DND-41 (cell line): Measurements from ENCODE around the gene GRIPAP1.

Experiments
- ATAC-seq: fragments of 200-7000 bp; cut with Tn5 transposase; 3 replicates; pipeline ENCODE4 v1.9.1; 2021; ENCODE audit warnings: low read depth; ENCODE audit not compliant: insufficient read depth
- DNase-seq: peaks from one replicate; pipeline ENCODE4 v3.0.0-alpha.2; 2020
- H2AFZ ChIP-seq: 2 replicates; pipeline ENCODE4 v1.6.0; 2012; ENCODE audit warnings: low read depth, low read length
- H3K27ac ChIP-seq: 2 replicates; pipeline ENCODE4 v1.5.1; 2012; ENCODE audit warnings: low read length, inconsistent platforms
- H3K27me3 ChIP-seq: fragments of 200-600 bp; sonication (generic); 2 replicates; pipeline ENCODE4 v1.6.0; 2012; ENCODE audit warnings: low read length, mild to moderate bottlenecking, inconsistent platforms; ENCODE audit not compliant: insufficient read depth, poor library complexity
- H3K36me3 ChIP-seq: 2 replicates; pipeline ENCODE4 v1.5.1; 2012; ENCODE audit warnings: low read length, inconsistent platforms; ENCODE audit not compliant: insufficient read depth
- H3K4me1 ChIP-seq: 2 replicates; pipeline ENCODE4 v1.5.1; 2012; ENCODE audit warnings: mild to moderate bottlenecking, low read length; ENCODE audit not compliant: insufficient read depth
- H3K4me2 ChIP-seq: 2 replicates; pipeline ENCODE4 v1.6.0; 2012; ENCODE audit warnings: mild to moderate bottlenecking, moderate library complexity, low read length, inconsistent platforms; ENCODE audit not compliant: insufficient read depth
- H3K4me3 ChIP-seq, 2 experiments: fragments of 200-600 bp in 1 of 2; shearing (Covaris generic) in 1 of 2; 2 replicates each; pipeline ENCODE4 v1.5.1; 2012 to 2016; ENCODE audit warnings: inconsistent platforms in 2 of 2, low read length in 2 of 2, mild to moderate bottlenecking in 2 of 2, low read depth in 1 of 2, moderate library complexity in 1 of 2
- H3K79me2 ChIP-seq: 2 replicates; pipeline ENCODE4 v1.6.0; 2012; ENCODE audit warnings: low read length, inconsistent platforms; ENCODE audit not compliant: insufficient read depth
- H3K9ac ChIP-seq: 2 replicates; pipeline ENCODE4 v1.6.0; 2012; ENCODE audit warnings: low read depth, mild to moderate bottlenecking, inconsistent platforms, low read length, moderate library complexity
- H3K9me3 ChIP-seq: 2 replicates; pipeline ENCODE4 v1.5.1; 2012; ENCODE audit warnings: low read length, moderate library complexity, mild to moderate bottlenecking, inconsistent platforms; ENCODE audit not compliant: insufficient read depth, severe bottlenecking
- H4K20me1 ChIP-seq: 2 replicates; pipeline ENCODE4 v1.6.0; 2012; ENCODE audit warnings: low read length; ENCODE audit not compliant: insufficient read depth
- EZH2 ChIP-seq: IDR thresholded peaks from 3 replicates; pipeline ENCODE4 v1.6.1; 2012; ENCODE audit warnings: borderline replicate concordance, low read depth, mild to moderate bottlenecking, moderate library complexity, low read length, inconsistent platforms; ENCODE audit not compliant: severe bottlenecking
- TF ChIP-seq, protein P1 (sequence below): IDR thresholded peaks from 2 replicates; pipeline ENCODE4 v1.5.1; 2012; ENCODE audit warnings: borderline replicate concordance, low read length, moderate library complexity, mild to moderate bottlenecking; ENCODE audit not compliant: poor library complexity, severe bottlenecking; ENCODE audit errors: extremely low read depth

Gene GRIPAP1

DNA sequence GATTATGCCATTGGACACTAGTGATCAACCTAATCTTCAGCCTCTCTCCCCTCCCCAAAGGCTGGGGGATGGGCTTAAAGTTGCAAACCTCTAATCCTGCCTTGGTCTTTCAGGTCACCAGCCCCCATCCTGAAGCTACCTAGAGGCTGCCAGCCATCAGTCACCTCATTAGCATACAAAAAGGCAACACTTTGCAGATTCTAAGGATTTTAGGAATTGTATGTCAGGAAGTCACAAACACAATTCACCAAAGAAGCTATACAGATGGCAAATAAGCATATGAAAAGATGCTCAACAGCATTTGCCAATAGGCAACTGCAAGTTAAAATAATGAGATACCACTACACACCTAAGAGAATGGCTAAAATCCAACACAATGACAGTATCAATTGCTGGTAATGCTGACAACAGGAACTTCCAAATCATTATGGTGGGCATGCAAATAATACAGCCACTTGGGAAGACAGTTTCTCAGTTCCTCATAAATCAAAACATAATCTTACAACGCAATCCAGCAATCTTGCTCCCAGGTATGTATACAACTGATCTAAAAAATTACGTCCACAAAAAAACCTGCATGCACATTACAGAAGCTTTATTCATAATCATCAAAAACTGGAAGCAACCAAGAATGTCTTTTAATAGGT, 74.2 kb downstream of the GRIPAP1 start:
- ATAC-seq (no peak), DNase-seq (no peak)
- Histone ChIP-seq H3K9me3 (no peaks in the 10 kb centered on the region), H3K36me3 (peaks cover 40% of the 10 kb centered on the region), H3K4me3 (no peak overlapping the region), H3K9ac (no peak overlapping the region), H3K4me2 (no peak overlapping the region), H3K27me3 (no peaks in the 10 kb centered on the region), H4K20me1 (no peaks in the 10 kb centered on the region; the same call in 1 of the 2 replicates), H3K27ac (no peak overlapping the region), H3K79me2 (no peaks in the 10 kb centered on the region), H2AFZ (no peak overlapping the region), H3K4me1 (no peaks in the 10 kb centered on the region)
- TF ChIP-seq, protein P1, sequence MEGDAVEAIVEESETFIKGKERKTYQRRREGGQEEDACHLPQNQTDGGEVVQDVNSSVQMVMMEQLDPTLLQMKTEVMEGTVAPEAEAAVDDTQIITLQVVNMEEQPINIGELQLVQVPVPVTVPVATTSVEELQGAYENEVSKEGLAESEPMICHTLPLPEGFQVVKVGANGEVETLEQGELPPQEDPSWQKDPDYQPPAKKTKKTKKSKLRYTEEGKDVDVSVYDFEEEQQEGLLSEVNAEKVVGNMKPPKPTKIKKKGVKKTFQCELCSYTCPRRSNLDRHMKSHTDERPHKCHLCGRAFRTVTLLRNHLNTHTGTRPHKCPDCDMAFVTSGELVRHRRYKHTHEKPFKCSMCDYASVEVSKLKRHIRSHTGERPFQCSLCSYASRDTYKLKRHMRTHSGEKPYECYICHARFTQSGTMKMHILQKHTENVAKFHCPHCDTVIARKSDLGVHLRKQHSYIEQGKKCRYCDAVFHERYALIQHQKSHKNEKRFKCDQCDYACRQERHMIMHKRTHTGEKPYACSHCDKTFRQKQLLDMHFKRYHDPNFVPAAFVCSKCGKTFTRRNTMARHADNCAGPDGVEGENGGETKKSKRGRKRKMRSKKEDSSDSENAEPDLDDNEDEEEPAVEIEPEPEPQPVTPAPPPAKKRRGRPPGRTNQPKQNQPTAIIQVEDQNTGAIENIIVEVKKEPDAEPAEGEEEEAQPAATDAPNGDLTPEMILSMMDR, result no peak
- TF ChIP-seq EZH2, result no peak

DNA sequence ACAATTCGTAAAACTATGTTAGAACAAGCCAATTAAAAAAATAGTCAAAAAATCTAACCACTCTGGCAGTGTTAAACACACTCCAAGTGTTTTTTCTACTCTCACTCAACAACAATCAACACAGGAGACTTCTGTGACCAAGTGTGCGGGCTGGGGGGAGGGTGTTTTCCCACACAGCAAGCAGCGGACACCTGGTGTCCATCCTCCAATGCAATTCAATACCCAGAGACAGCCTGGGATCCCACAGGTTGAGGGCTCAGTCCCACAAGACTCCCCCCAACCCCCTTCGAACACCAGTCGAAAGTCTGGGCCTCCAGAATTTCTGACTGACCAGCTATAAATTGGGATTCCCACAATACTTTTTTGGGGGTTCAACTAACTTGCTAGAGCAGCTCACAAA, 74.9 kb downstream of the GRIPAP1 start:
- H3K4me1 ChIP-seq, result no peaks in the 10 kb centered on the region
- no peaks in the 10 kb centered on the region for H3K27me3 ChIP-seq
- H4K20me1 ChIP-seq, result no peaks in the 10 kb centered on the region; the same call in 1 of the 2 replicates
- no peak overlapping the region for H2AFZ ChIP-seq
- H3K9me3 ChIP-seq, result no peaks in the 10 kb centered on the region
- H3K36me3 ChIP-seq, result peaks cover 41% of the 10 kb centered on the region
- H3K9ac ChIP-seq, result no peak overlapping the region
- H3K4me3 ChIP-seq, result no peak overlapping the region
- H3K4me2 ChIP-seq, result no peak overlapping the region
- ATAC-seq, result no peak
- DNase-seq, result no peak
- TF ChIP-seq, protein P1, result no peak
- no peak for TF ChIP-seq EZH2
- no peak overlapping the region for H3K27ac ChIP-seq
- H3K79me2 ChIP-seq, result no peaks in the 10 kb centered on the region

DNA sequence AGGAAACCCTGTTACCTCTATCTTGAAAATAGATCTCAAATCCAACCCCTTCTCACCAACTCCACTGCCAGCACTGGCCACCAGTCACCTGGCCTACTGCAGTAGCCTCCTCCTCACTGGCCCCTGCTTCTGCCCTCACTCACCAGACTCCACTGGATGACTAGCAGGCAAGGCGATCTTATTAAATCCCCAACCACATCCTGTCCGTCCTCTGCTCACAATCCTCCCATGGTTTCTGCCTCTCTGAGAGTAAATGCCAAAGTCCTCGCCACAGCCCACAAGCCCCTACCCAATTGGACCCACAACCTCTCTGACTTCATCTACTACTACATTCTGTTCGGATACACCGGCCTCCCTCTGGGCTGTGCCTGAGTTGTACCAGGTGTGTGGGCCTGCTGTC, 77.8 kb downstream of the GRIPAP1 start:
- H3K4me2 ChIP-seq, result no peak overlapping the region
- peaks cover 31% of the 10 kb centered on the region for H3K36me3 ChIP-seq
- H3K27ac ChIP-seq, result no peak overlapping the region
- no peak overlapping the region for H3K9ac ChIP-seq
- H3K4me3 ChIP-seq, result no peak overlapping the region
- no peak overlapping the region for H2AFZ ChIP-seq
- ATAC-seq (no peak), DNase-seq (no peak)
- no peaks in the 10 kb centered on the region for H3K79me2 ChIP-seq
- TF ChIP-seq, protein P1, result no peak
- no peak for TF ChIP-seq EZH2
- H3K4me1 ChIP-seq, result peaks cover 13% of the 10 kb centered on the region
- H3K27me3 ChIP-seq, result no peaks in the 10 kb centered on the region
- H3K9me3 ChIP-seq, result no peaks in the 10 kb centered on the region
- peaks cover 10% of the 10 kb centered on the region; the same call in 1 of the 2 replicates for H4K20me1 ChIP-seq

DNA sequence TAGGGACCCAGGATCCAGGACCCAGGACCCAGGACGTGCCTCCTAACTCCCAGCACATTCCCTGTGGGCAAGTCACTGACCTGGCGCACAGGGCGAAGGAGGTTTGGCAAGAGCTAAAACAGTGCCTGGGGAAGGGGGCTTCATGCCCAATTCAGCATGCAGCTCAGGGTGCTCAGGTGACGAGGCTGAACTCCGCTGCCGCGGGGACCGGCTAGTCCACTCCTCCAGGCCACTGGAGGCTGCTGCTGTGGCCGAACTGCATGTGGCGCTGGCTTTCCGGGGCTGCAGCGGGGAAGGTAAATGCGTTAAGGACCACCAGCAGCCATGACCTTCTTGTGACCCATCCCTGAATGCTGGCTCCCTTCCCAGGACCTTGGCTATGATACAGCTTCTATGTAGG, 78.3 kb downstream of the GRIPAP1 start:
- Histone ChIP-seq H3K27ac (no peak overlapping the region), H4K20me1 (peaks cover 10% of the 10 kb centered on the region; the same call in 1 of the 2 replicates), H2AFZ (no peak overlapping the region), H3K4me3 (no peak overlapping the region), H3K36me3 (peaks cover 31% of the 10 kb centered on the region), H3K9me3 (no peaks in the 10 kb centered on the region), H3K4me2 (no peak overlapping the region), H3K9ac (no peak overlapping the region), H3K79me2 (no peaks in the 10 kb centered on the region), H3K4me1 (peaks cover 15% of the 10 kb centered on the region), H3K27me3 (no peaks in the 10 kb centered on the region)
- DNase-seq (no peak), ATAC-seq (no peak)
- no peak for TF ChIP-seq EZH2
- TF ChIP-seq, protein P1, result no peak
